IMR-90 (cell line): ENCODE measurements around the gene LSMEM2. TPM values are rescaled to one million over a fixed set of nuclear protein-coding genes. Genes with fewer than 3 reads are reported as not detected.

Source experiments
- ATAC-seq: fragments of 200-7000 bp; cut with Tn5 transposase; 2 replicates; pipeline ENCODE4 v1.9.1; 2020; ENCODE audit warnings: low read depth, mild to moderate bottlenecking, moderate library complexity
- BruUV-seq: library from RNA; stranded (reverse); fragments of 400-500 nt; replicated peaks from 2 replicates; lab custom pipeline; 2021; lab: Mats Ljungman, UMichigan
- CTCF ChIA-PET: fragments of 300-600 bp; formaldehyde crosslinking; extraction: SDS; loops from one replicate; lab custom pipeline; 2021; ENCODE audit warnings: antibody characterized with exemption; lab: Yijun Ruan, JAX
- POLR2A ChIA-PET: fragments of 300-600 bp; sonication (Branson Sonifier 250); formaldehyde crosslinking; loops from one replicate; lab custom pipeline; 2022; ENCODE audit warnings: antibody characterized with exemption; ENCODE audit not compliant: unreplicated experiment; lab: Charles Lee
- DNase-seq: peaks from one replicate; pipeline ENCODE4 v3.0.0; 2013
- H2AFZ ChIP-seq: replicated peaks from 2 replicates; pipeline ENCODE3; 2013; ENCODE audit warnings: low read length, mild to moderate bottlenecking; ENCODE audit not compliant: poor library complexity
- H2AK5ac ChIP-seq: 2 replicates; pipeline ENCODE4 v1.6.1; 2013; ENCODE audit warnings: low read depth, low read length, inconsistent platforms
- H2AK9ac ChIP-seq: replicated peaks from 2 replicates; pipeline ENCODE3; 2013; ENCODE audit warnings: mild to moderate bottlenecking, low read depth, low read length, moderate library complexity; ENCODE audit not compliant: poor library complexity
- H2BK120ac ChIP-seq: 2 replicates; pipeline ENCODE4 v1.6.1; 2013; ENCODE audit warnings: low read depth, low read length, inconsistent platforms
- H2BK15ac ChIP-seq: 3 replicates; pipeline ENCODE4 v1.6.1; 2013; ENCODE audit warnings: low read depth, low read length, inconsistent platforms
- H2BK20ac ChIP-seq: 2 replicates; pipeline ENCODE4 v1.6.1; 2013; ENCODE audit warnings: low read depth, mild to moderate bottlenecking, inconsistent platforms, low read length, moderate library complexity
- H2BK5ac ChIP-seq: 2 replicates; pipeline ENCODE4 v1.6.1; 2013; ENCODE audit warnings: mild to moderate bottlenecking, low read depth, low read length, inconsistent platforms; ENCODE audit not compliant: poor library complexity, severe bottlenecking
- H3K14ac ChIP-seq: replicated peaks from 2 replicates; pipeline ENCODE4 v1.6.1; 2013; ENCODE audit warnings: low read depth, low read length, inconsistent platforms
- H3K18ac ChIP-seq: 2 replicates; pipeline ENCODE4 v1.6.1; 2013; ENCODE audit warnings: low read depth, low read length, control low read depth
- H3K23ac ChIP-seq: 2 replicates; pipeline ENCODE4 v1.6.1; 2013; ENCODE audit warnings: low read depth, low read length, inconsistent platforms
- H3K27ac ChIP-seq: 2 replicates; pipeline ENCODE4 v1.5.1; 2013; ENCODE audit warnings: mild to moderate bottlenecking, control low read depth, low read length; ENCODE audit not compliant: insufficient read depth
- H3K27me3 ChIP-seq: 2 replicates; pipeline ENCODE4 v1.6.1; 2013; ENCODE audit warnings: low read length; ENCODE audit not compliant: control insufficient read depth, insufficient read depth
- H3K36me3 ChIP-seq: 2 replicates; pipeline ENCODE4 v1.6.1; 2013; ENCODE audit warnings: low read length, mixed read lengths; ENCODE audit not compliant: control insufficient read depth, insufficient read depth
- H3K4ac ChIP-seq: 2 replicates; pipeline ENCODE4 v1.6.1; 2013; ENCODE audit warnings: low read depth, low read length, inconsistent platforms
- H3K4me1 ChIP-seq: 2 replicates; pipeline ENCODE4 v1.6.1; 2013; ENCODE audit warnings: low read length, mixed read lengths; ENCODE audit not compliant: control insufficient read depth, insufficient read depth
- H3K4me2 ChIP-seq: 2 replicates; pipeline ENCODE4 v1.6.1; 2013; ENCODE audit warnings: low read depth, mild to moderate bottlenecking, control low read depth, low read length, moderate library complexity
- H3K4me3 ChIP-seq: 2 replicates; pipeline ENCODE4 v1.5.1; 2013; ENCODE audit warnings: low read depth, mild to moderate bottlenecking, control low read depth, low read length, moderate library complexity; ENCODE audit not compliant: insufficient read depth
- H3K56ac ChIP-seq: 2 replicates; pipeline ENCODE4 v1.6.1; 2013; ENCODE audit warnings: low read length, inconsistent platforms; ENCODE audit not compliant: insufficient read depth; ENCODE audit errors: extremely low read depth
- H3K79me1 ChIP-seq, 2 experiments: 2 replicates each; pipeline ENCODE4 v1.6.1; 2013; ENCODE audit warnings: low read length in 2 of 2, inconsistent platforms in 1 of 2, low read depth in 1 of 2
- H3K9ac ChIP-seq: 2 replicates; pipeline ENCODE4 v1.6.1; 2013; ENCODE audit warnings: low read depth, low read length, control low read depth
- H3K9me1 ChIP-seq: 2 replicates; pipeline ENCODE4 v1.6.1; 2013; ENCODE audit warnings: low read length, inconsistent platforms; ENCODE audit not compliant: insufficient read depth
- H3K9me3 ChIP-seq: 2 replicates; pipeline ENCODE4 v1.6.1; 2013; ENCODE audit warnings: low read length; ENCODE audit not compliant: control insufficient read depth, insufficient read depth
- H4K20me1 ChIP-seq: 2 replicates; pipeline ENCODE4 v1.6.1; 2013; ENCODE audit warnings: low read length, inconsistent platforms; ENCODE audit not compliant: insufficient read depth
- H4K5ac ChIP-seq: 2 replicates; pipeline ENCODE4 v1.6.1; 2013; ENCODE audit warnings: mild to moderate bottlenecking, low read depth, low read length, control low read depth
- H4K8ac ChIP-seq, 2 experiments: 2 replicates each; pipeline ENCODE4 v1.6.1; 2013; ENCODE audit warnings: low read depth in 2 of 2, low read length in 2 of 2, control low read depth in 1 of 2, inconsistent platforms in 1 of 2
- H4K91ac ChIP-seq: 2 replicates; pipeline ENCODE4 v1.6.1; 2013; ENCODE audit warnings: low read depth, low read length, inconsistent platforms; ENCODE audit not compliant: insufficient read depth
- BHLHE40 ChIP-seq: fragments of 150-350 bp; IDR thresholded peaks from 2 replicates; pipeline ENCODE4 v1.6.1; 2016; ENCODE audit warnings: mild to moderate bottlenecking, low read depth, low read length
- CEBPB ChIP-seq: IDR thresholded peaks from 2 replicates; pipeline ENCODE4 v1.6.1; 2012; ENCODE audit warnings: low read depth, low read length, improper control_type of control experiment
- CHD1 ChIP-seq: IDR thresholded peaks from 2 replicates; pipeline ENCODE4 v1.6.1; 2012; ENCODE audit warnings: low read depth, low read length, improper control_type of control experiment
- CTCF ChIP-seq: conservative IDR thresholded peaks from 2 replicates; pipeline ENCODE4 v1.5.1; 2012; ENCODE audit warnings: mild to moderate bottlenecking, low read depth, low read length, improper control_type of control experiment
- ELK1 ChIP-seq: fragments of 150-350 bp; IDR thresholded peaks from 2 replicates; pipeline ENCODE4 v1.6.1; 2016; ENCODE audit warnings: low read depth, mild to moderate bottlenecking, low read length, moderate library complexity, borderline replicate concordance
- FOS ChIP-seq: fragments of 150-350 bp; IDR thresholded peaks from 2 replicates; pipeline ENCODE4 v1.6.1; 2016; ENCODE audit warnings: low read depth, low read length
- MAFK ChIP-seq: IDR thresholded peaks from 2 replicates; pipeline ENCODE4 v1.6.1; 2012; ENCODE audit warnings: low read depth, low read length, improper control_type of control experiment
- MAZ ChIP-seq: IDR thresholded peaks from 2 replicates; pipeline ENCODE4 v1.6.1; 2012; ENCODE audit warnings: low read depth, mild to moderate bottlenecking, low read length, improper control_type of control experiment, moderate library complexity, borderline replicate concordance
- MXI1 ChIP-seq: IDR thresholded peaks from 2 replicates; pipeline ENCODE4 v1.6.1; 2012; ENCODE audit warnings: low read depth, mild to moderate bottlenecking, low read length, moderate library complexity, borderline replicate concordance
- POLR2A ChIP-seq: IDR thresholded peaks from 2 replicates; pipeline ENCODE4 v1.6.1; 2012; ENCODE audit warnings: mild to moderate bottlenecking, low read depth, low read length
- RCOR1 ChIP-seq: IDR thresholded peaks from 2 replicates; pipeline ENCODE4 v1.6.1; 2012; ENCODE audit warnings: mild to moderate bottlenecking, low read length, improper control_type of control experiment; ENCODE audit not compliant: insufficient replicate concordance
- SMC3 ChIP-seq: fragments of 150-350 bp; IDR thresholded peaks from 2 replicates; pipeline ENCODE4 v1.6.1; 2016; ENCODE audit warnings: low read depth, mild to moderate bottlenecking, antibody characterized with exemption, low read length, moderate library complexity
- USF2 ChIP-seq: fragments of 150-350 bp; IDR thresholded peaks from 2 replicates; pipeline ENCODE4 v1.6.1; 2017; ENCODE audit warnings: mild to moderate bottlenecking, antibody characterized with exemption, low read length, low read depth
- WGBS, 2 experiments: methylation state at CpG; one replicate each; pipeline versions ENCODE4 v1.1.5 to v1.1.7; 2013; ENCODE audit warnings: missing lambda C conversion rate in 2 of 2; ENCODE audit not compliant: insufficient read length in 1 of 2; ENCODE audit errors: extremely low coverage in 2 of 2; 5-methylcytosine and 5-hydroxymethylcytosine counted together
- dilution Hi-C: fragments of 300-500 bp; cut with HindIII; formaldehyde crosslinking; loops from one replicate; pipeline ENCODE4 v1.14.3; 2018; ENCODE audit warnings: low sequenced_read_pairs; ENCODE audit not compliant: unreplicated experiment
- in situ Hi-C: fragments of 300-500 bp; cut with MboI; formaldehyde crosslinking; loops from 3 replicates; pipeline ENCODE4 v1.14.3; 2019; ENCODE audit warnings: low sequenced_read_pairs, inconsistent platforms, mixed read lengths
- intact Hi-C: fragments of 100-400 bp; cut with micrococcal nuclease; formaldehyde crosslinking; loops from 2 replicates; pipeline ENCODE4 v1.10.0; 2022
- polyA plus RNA-seq, 3 experiments: library from polyadenylated mRNA; depleted of rRNA; stranded (reverse); fragments of >200 nt; gene quantifications; 2 replicates each; pipeline ENCODE4 v1.2.3, GENCODE V29; 2012; ENCODE audit warnings: low replicate concordance in 1 of 3
- total RNA-seq: library from RNA; depleted of rRNA; stranded (reverse); fragments of >200 nt; gene quantifications from 2 replicates; pipeline ENCODE4 v1.2.3, GENCODE V29; 2012

The LSMEM2 gene
- total and polyA plus RNA-seq, 2 of the 4 experiments (the other 2 are of a cell fraction): under 0.01 TPM; not detected in 1

GRCh38 chr3:50266836-50267235 is 12.1 kb upstream of the LSMEM2 start:
- H4K8ac ChIP-seq: peak overlapping the region; percentile 94 to 99
- peak overlapping the region; percentile 100 for H2AK5ac ChIP-seq
- peak overlapping the region; percentile 97 for H2BK120ac ChIP-seq
- H2BK15ac ChIP-seq: peak overlapping the region; percentile 97; the same call in 2 of the 3 replicates
- H4K91ac ChIP-seq: peak overlapping the region; percentile 99
- no peak for DNase-seq
- BruUV-seq: no TSS peak
- peak overlapping the region; percentile 61 for H3K9ac ChIP-seq
- ATAC-seq: no peak
- H3K4ac ChIP-seq: peak overlapping the region; percentile 100
- H3K18ac ChIP-seq: peak overlapping the region; percentile 15
- H2BK5ac ChIP-seq: peak overlapping the region; percentile 33
- intact Hi-C loops (no loop called here), dilution Hi-C loops (no loop called here), in situ Hi-C loops (no loop called here)
- WGBS, 2 experiments: no CpG with 5 or more reads among the region's 7 CpGs
- H2BK20ac ChIP-seq: peak overlapping the region; percentile 96; the same call in 1 of the 2 replicates
- H3K36me3 ChIP-seq: peaks cover 2% of the 10 kb centered on the region; the same call in 1 of the 2 replicates
- H3K4me2 ChIP-seq: peak overlapping the region; percentile 63
- TF ChIP-seq CHD1 (no peak), CEBPB (no peak), BHLHE40 (no peak), MXI1 (no peak), CTCF (no peak), POLR2A (no peak), MAFK (no peak), ELK1 (no peak), MAZ (no peak), FOS (no peak), RCOR1 (no peak), SMC3 (no peak), USF2 (no peak)
- H2AFZ ChIP-seq: peak overlapping the region; percentile 90
- no peaks in the 10 kb centered on the region for H3K27me3 ChIP-seq
- H3K9me3 ChIP-seq: no peaks in the 10 kb centered on the region
- CTCF ChIA-PET: interaction anchor here (0.5 to 1.6 kb wide), 2 partner anchors 29 to 39 kb away, joined by 3 to 5 read pairs; no protein-coding TSS in a partner anchor
- H3K56ac ChIP-seq: peak overlapping the region; percentile 47; the same call in 1 of the 2 replicates
- H3K23ac ChIP-seq: peak overlapping the region; percentile 52; the same call in 1 of the 2 replicates
- H4K20me1 ChIP-seq: no peaks in the 10 kb centered on the region
- peak overlapping the region; percentile 97 for H2AK9ac ChIP-seq
- peaks cover 3 to 59% of the 10 kb centered on the region in 2 experiments; a peak in 3 of 4 replicates for H3K79me1 ChIP-seq
- H4K5ac ChIP-seq: peak overlapping the region; percentile 47
- H3K4me1 ChIP-seq: peaks cover 65% of the 10 kb centered on the region
- H3K9me1 ChIP-seq: peaks cover 48% of the 10 kb centered on the region
- peak overlapping the region; percentile 93 for H3K14ac ChIP-seq
- peak overlapping the region; percentile 60 for H3K27ac ChIP-seq
- POLR2A ChIA-PET: no interaction called here
- H3K4me3 ChIP-seq: peak overlapping the region; percentile 53
